ENCODE results near the gene BHMT. TPM values are rescaled to one million over a fixed set of nuclear protein-coding genes. Genes with fewer than 3 reads are reported as not detected.
A peak's percentile ranks its signal among the peaks of the same experiment; 100 is the strongest.

BHMT gene
- total RNA-seq, 2 experiments from 2014 or later: not detected

DNA sequence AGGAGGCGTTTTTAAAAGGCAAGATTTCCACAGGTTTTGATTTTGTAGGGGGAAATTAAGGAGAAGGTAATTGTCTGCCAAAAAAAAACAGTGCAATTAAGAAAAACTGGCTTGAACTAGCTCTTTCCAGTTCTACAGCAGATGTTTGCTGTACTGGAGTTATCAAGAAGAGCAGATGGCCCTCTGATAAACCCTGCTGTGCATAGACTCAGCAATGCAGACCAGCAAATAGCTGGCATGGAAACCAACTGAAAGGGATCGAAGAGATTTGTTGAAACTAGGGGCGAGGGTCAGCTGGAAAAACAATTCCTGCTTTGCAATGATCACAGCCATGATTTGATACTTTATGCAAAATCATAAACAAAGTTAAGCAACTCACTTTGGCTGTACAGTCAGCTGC, 17.8 kb upstream of the BHMT start:
- Histone ChIP-seq H3K79me2 (ENCODE audit: insufficient read depth, low read depth, low read length) (no peaks in the 10 kb centered on the region), H3K9me2 (ENCODE audit: insufficient read depth, low read length) (no peaks in the 10 kb centered on the region), H3K9me3 (ENCODE audit: low read length) (no peaks in the 10 kb centered on the region), H2AFZ (ENCODE audit: low read length) (no peak overlapping the region), H3K36me3 (ENCODE audit: insufficient read depth, low read length) (no peaks in the 10 kb centered on the region), H3K4me1 (ENCODE audit: insufficient read depth, low read length, poor library complexity, severe bottlenecking) (no peaks in the 10 kb centered on the region), H3K27ac (ENCODE audit: low read depth, low read length, poor library complexity, severe bottlenecking) (no peak overlapping the region), H3K4me2 (ENCODE audit: low read length) (no peak overlapping the region), H4K20me1 (ENCODE audit: insufficient read depth, low read length) (no peaks in the 10 kb centered on the region), H3K4me3 (ENCODE audit: low read depth, low read length, poor library complexity, severe bottlenecking) (no peak overlapping the region)
- no TSS peak for BruUV-seq (replicated peaks)
- ChIA-PET CTCF (ENCODE audit: unreplicated experiment) (no interaction called here), POLR2A (no interaction called here)
- no peak for DNase-seq (ENCODE audit: low spot score)
- intact Hi-C loops (cut with micrococcal nuclease; ENCODE audit: unreplicated experiment): no loop called here
- no peak for TF ChIP-seq EZH2phosphoT487 (IDR thresholded peaks at IDR 0.05; ENCODE audit: borderline replicate concordance, low read depth, low read length)
- TF ChIP-seq, protein P1, sequence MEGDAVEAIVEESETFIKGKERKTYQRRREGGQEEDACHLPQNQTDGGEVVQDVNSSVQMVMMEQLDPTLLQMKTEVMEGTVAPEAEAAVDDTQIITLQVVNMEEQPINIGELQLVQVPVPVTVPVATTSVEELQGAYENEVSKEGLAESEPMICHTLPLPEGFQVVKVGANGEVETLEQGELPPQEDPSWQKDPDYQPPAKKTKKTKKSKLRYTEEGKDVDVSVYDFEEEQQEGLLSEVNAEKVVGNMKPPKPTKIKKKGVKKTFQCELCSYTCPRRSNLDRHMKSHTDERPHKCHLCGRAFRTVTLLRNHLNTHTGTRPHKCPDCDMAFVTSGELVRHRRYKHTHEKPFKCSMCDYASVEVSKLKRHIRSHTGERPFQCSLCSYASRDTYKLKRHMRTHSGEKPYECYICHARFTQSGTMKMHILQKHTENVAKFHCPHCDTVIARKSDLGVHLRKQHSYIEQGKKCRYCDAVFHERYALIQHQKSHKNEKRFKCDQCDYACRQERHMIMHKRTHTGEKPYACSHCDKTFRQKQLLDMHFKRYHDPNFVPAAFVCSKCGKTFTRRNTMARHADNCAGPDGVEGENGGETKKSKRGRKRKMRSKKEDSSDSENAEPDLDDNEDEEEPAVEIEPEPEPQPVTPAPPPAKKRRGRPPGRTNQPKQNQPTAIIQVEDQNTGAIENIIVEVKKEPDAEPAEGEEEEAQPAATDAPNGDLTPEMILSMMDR (conservative IDR thresholded peaks at IDR 0.05; ENCODE audit: low read length): no peak

DNA sequence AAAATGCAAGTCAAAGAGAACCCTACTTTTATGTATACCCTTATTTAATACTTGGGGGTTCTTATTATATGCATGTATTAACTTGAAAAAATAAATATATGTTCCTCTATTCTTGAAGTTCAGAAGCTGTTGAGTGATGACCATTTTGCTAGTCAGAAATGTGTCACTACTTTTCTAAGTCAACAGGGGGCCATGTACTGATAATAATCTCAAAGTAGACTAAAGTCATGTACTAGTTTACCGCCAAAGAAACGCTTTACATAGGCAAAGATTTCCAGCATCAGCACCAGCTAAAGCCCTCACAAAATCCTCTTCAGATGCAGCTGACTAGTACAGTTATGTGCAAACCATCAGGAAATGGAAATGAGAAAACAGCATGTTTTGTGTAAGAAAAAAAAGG, 5.7 kb upstream of the BHMT start:
- no peaks in the 10 kb centered on the region for H3K9me2 ChIP-seq (ENCODE audit: insufficient read depth, low read length)
- H3K4me2 ChIP-seq (ENCODE audit: low read length): no peak overlapping the region
- DNase-seq (ENCODE audit: low spot score): no peak
- no peaks in the 10 kb centered on the region for H3K79me2 ChIP-seq (ENCODE audit: insufficient read depth, low read depth, low read length)
- H3K4me3 ChIP-seq (ENCODE audit: low read depth, low read length, poor library complexity, severe bottlenecking): no peak overlapping the region
- H4K20me1 ChIP-seq (ENCODE audit: insufficient read depth, low read length): no peaks in the 10 kb centered on the region
- no peaks in the 10 kb centered on the region for H3K36me3 ChIP-seq (ENCODE audit: insufficient read depth, low read length)
- H3K9me3 ChIP-seq (ENCODE audit: low read length): no peaks in the 10 kb centered on the region
- no peaks in the 10 kb centered on the region for H3K4me1 ChIP-seq (ENCODE audit: insufficient read depth, low read length, poor library complexity, severe bottlenecking)
- intact Hi-C loops (cut with micrococcal nuclease; ENCODE audit: unreplicated experiment): no loop called here
- H2AFZ ChIP-seq (ENCODE audit: low read length): no peak overlapping the region
- ChIA-PET CTCF (ENCODE audit: unreplicated experiment) (no interaction called here), POLR2A (no interaction called here)
- BruUV-seq (replicated peaks): no TSS peak
- TF ChIP-seq, protein P1 (conservative IDR thresholded peaks at IDR 0.05; ENCODE audit: low read length): peak; percentile 46; the same call in 1 of the 2 replicates
- no peak for TF ChIP-seq EZH2phosphoT487 (IDR thresholded peaks at IDR 0.05; ENCODE audit: borderline replicate concordance, low read depth, low read length)
- H3K27ac ChIP-seq (ENCODE audit: low read depth, low read length, poor library complexity, severe bottlenecking): no peak overlapping the region

DNA sequence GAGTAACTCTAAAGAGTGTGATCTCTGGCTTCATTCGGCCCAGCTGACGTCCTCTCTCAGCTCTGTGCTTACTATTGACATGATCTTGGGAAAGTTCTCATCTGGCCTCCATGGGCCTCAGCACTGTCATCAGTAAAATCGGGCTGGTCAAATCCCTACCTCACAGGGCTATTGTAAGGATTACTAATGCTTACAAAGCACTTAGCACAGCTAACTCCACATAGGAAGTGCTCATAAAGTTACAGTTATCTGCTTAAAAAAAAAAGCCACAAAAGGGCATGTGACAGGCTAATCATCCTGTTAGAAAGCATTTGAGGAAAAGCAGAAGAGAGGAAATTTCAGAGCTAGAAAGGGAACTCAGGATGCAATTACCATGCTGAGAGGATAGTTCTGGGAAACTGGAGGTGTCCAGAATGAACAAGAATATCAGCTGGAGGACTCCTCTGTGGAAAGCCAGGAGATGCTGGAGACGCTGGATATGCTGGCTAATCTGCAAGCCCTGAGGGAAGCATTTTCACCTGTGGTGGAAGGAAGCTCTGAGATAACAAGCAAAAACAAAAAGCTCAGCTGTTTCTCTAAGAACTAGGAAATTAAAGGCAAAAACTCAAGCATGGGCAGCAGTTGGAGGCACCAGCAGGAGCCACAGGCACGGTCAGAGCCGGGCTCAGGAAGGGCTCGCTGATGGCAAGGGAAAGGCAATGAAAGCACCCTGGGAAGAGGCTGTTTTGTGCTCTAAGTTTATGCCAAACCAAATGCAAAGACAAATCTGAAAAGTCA, 4.4 kb upstream of the BHMT start:
- no TSS peak for BruUV-seq (replicated peaks)
- no peaks in the 10 kb centered on the region for H3K9me3 ChIP-seq (ENCODE audit: low read length)
- DNase-seq (ENCODE audit: low spot score): no peak
- no peaks in the 10 kb centered on the region for H3K9me2 ChIP-seq (ENCODE audit: insufficient read depth, low read length)
- no peak overlapping the region for H3K4me3 ChIP-seq (ENCODE audit: low read depth, low read length, poor library complexity, severe bottlenecking)
- H3K27ac ChIP-seq (ENCODE audit: low read depth, low read length, poor library complexity, severe bottlenecking): no peak overlapping the region
- no peaks in the 10 kb centered on the region for H3K79me2 ChIP-seq (ENCODE audit: insufficient read depth, low read depth, low read length)
- no peaks in the 10 kb centered on the region for H3K36me3 ChIP-seq (ENCODE audit: insufficient read depth, low read length)
- H3K4me1 ChIP-seq (ENCODE audit: insufficient read depth, low read length, poor library complexity, severe bottlenecking): no peaks in the 10 kb centered on the region
- ChIA-PET CTCF (ENCODE audit: unreplicated experiment) (no interaction called here), POLR2A (interaction anchor here (0.6 to 0.7 kb wide), 3 partner anchors 12 to 1291 kb away, joined by 3 to 9 read pairs (median 3); no protein-coding TSS in a partner anchor)
- intact Hi-C loops (cut with micrococcal nuclease; ENCODE audit: unreplicated experiment): no loop called here
- no peak for TF ChIP-seq EZH2phosphoT487 (IDR thresholded peaks at IDR 0.05; ENCODE audit: borderline replicate concordance, low read depth, low read length)
- no peak overlapping the region for H3K4me2 ChIP-seq (ENCODE audit: low read length)
- H4K20me1 ChIP-seq (ENCODE audit: insufficient read depth, low read length): no peaks in the 10 kb centered on the region
- H2AFZ ChIP-seq (ENCODE audit: low read length): no peak overlapping the region
